H1 (cell line): Measurements from ENCODE around the gene LCE1F. TPM values are rescaled to one million over a fixed set of nuclear protein-coding genes. Genes with fewer than 3 reads are reported as not detected.

Experiments used
- CTCF ChIA-PET: fragments of 300-600 bp; sonication (Branson Sonifier 250); formaldehyde crosslinking; loops from one replicate; lab custom pipeline; 2021; ENCODE audit not compliant: partially characterized antibody; lab: Charles Lee
- POLR2A ChIA-PET: fragments of 300-600 bp; sonication (Branson Sonifier 250); formaldehyde crosslinking; loops from one replicate; lab custom pipeline; 2021; ENCODE audit warnings: inconsistent platforms; ENCODE audit not compliant: partially characterized antibody; lab: Charles Lee
- DNase-seq, 2 experiments: peaks; one replicate each; pipeline versions ENCODE4 v3.0.0 to v3.0.0-alpha.2; 2010 to 2022; ENCODE audit warnings: low spot score in 2 of 2, low read depth in 1 of 2, mixed read lengths in 1 of 2
- FAIRE-seq: peaks from 2 replicates; lab custom pipeline; 2011; peaks lifted over from hg19 to GRCh38; lab: Jason Lieb, UNC
- H2AFZ ChIP-seq: 2 replicates; pipeline ENCODE4 v1.8.1; 2012; ENCODE audit warnings: low read length, inconsistent platforms
- H2AK5ac ChIP-seq: 2 replicates; pipeline ENCODE4 v1.6.1; 2013; ENCODE audit warnings: low read depth, low read length
- H2BK120ac ChIP-seq: replicated peaks from 2 replicates; pipeline ENCODE3; 2013; ENCODE audit warnings: low read depth, low read length, inconsistent platforms
- H2BK12ac ChIP-seq: 2 replicates; pipeline ENCODE4 v1.6.1; 2013; ENCODE audit warnings: low read depth, low read length
- H2BK15ac ChIP-seq: 2 replicates; pipeline ENCODE4 v1.6.1; 2013; ENCODE audit warnings: low read length
- H2BK20ac ChIP-seq: 2 replicates; pipeline ENCODE4 v1.6.1; 2013; ENCODE audit warnings: low read length
- H2BK5ac ChIP-seq: 2 replicates; pipeline ENCODE4 v1.6.1; 2013; ENCODE audit warnings: low read depth, low read length
- H3K14ac ChIP-seq: 2 replicates; pipeline ENCODE4 v1.6.1; 2013; ENCODE audit warnings: inconsistent platforms; ENCODE audit not compliant: insufficient read length
- H3K18ac ChIP-seq: 2 replicates; pipeline ENCODE4 v1.6.1; 2013; ENCODE audit warnings: low read length; ENCODE audit errors: extremely low read depth
- H3K23ac ChIP-seq: 2 replicates; pipeline ENCODE4 v1.6.1; 2013; ENCODE audit warnings: inconsistent platforms; ENCODE audit not compliant: insufficient read length
- H3K23me2 ChIP-seq: 2 replicates; pipeline ENCODE4 v1.6.1; 2013; ENCODE audit warnings: low read depth, low read length
- H3K27ac ChIP-seq: 2 replicates; pipeline ENCODE4 v1.6.1; 2011; ENCODE audit warnings: low read depth, low read length, inconsistent platforms
- H3K27me3 ChIP-seq, 4 experiments: replicated peaks in 1 of 4; 1 replicate in 1 of 4; 2 replicates in 3 of 4; pipeline versions ENCODE4 v1.6.1 to v1.8.1; 2011 to 2013; ENCODE audit warnings: low read length in 3 of 4, mild to moderate bottlenecking in 3 of 4, inconsistent platforms in 2 of 4, mixed read lengths in 2 of 4, moderate library complexity in 1 of 4; ENCODE audit not compliant: control insufficient read depth in 3 of 4, insufficient read depth in 3 of 4; ENCODE audit errors: extremely low read depth in 1 of 4
- H3K36me3 ChIP-seq, 4 experiments: 2 replicates each; pipeline versions ENCODE4 v1.6.1 to v1.8.1; 2011 to 2013; ENCODE audit warnings: mild to moderate bottlenecking in 4 of 4, low read length in 3 of 4, moderate library complexity in 2 of 4, control low read depth in 1 of 4, inconsistent platforms in 1 of 4; ENCODE audit not compliant: insufficient read depth in 4 of 4, control insufficient read depth in 2 of 4
- H3K4ac ChIP-seq: replicated peaks from 2 replicates; pipeline ENCODE3; 2013; ENCODE audit warnings: low read length, low read depth, mixed read lengths, inconsistent platforms; ENCODE audit not compliant: insufficient read length
- H3K4me1 ChIP-seq, 4 experiments: replicated peaks in 1 of 4; 1 replicate in 1 of 4; 2 replicates in 3 of 4; pipeline versions ENCODE4 v1.6.1 to v1.8.1; 2011 to 2013; ENCODE audit warnings: low read length in 3 of 4, inconsistent platforms in 2 of 4, mixed read lengths in 1 of 4; ENCODE audit not compliant: insufficient read depth in 4 of 4, control insufficient read depth in 3 of 4
- H3K4me2 ChIP-seq, 2 experiments: 2 replicates each; pipeline versions ENCODE4 v1.6.1 to v1.8.1; 2011 to 2013; ENCODE audit warnings: low read depth in 2 of 2, low read length in 2 of 2, control low read depth in 1 of 2, inconsistent platforms in 1 of 2, mild to moderate bottlenecking in 1 of 2; ENCODE audit not compliant: insufficient read depth in 1 of 2
- H3K4me3 ChIP-seq, 4 experiments: fragments of 200-600, 300-600 bp in 1 of 4; sonication (generic), shearing (Covaris generic), sonication (Bioruptor Twin) in 1 of 4; 2 replicates each; pipeline versions ENCODE4 v1.5.1 to v1.8.1; 2011 to 2016; ENCODE audit warnings: low read length in 4 of 4, low read depth in 3 of 4, control low read depth in 2 of 4, inconsistent platforms in 2 of 4, mild to moderate bottlenecking in 2 of 4, mixed read lengths in 1 of 4, moderate library complexity in 1 of 4; ENCODE audit not compliant: insufficient read depth in 2 of 4; ENCODE audit errors: extremely low read depth in 1 of 4
- H3K56ac ChIP-seq: replicated peaks from 2 replicates; pipeline ENCODE3; 2013; ENCODE audit warnings: low read depth, mild to moderate bottlenecking, mixed read lengths, low read length, inconsistent platforms; ENCODE audit not compliant: insufficient read length
- H3K79me1 ChIP-seq: 2 replicates; pipeline ENCODE4 v1.6.1; 2013; ENCODE audit warnings: low read depth, low read length, control low read depth
- H3K79me2 ChIP-seq, 2 experiments: 2 replicates each; pipeline versions ENCODE4 v1.6.1 to v1.8.1; 2012 to 2013; ENCODE audit warnings: low read length in 2 of 2, mild to moderate bottlenecking in 2 of 2, inconsistent platforms in 1 of 2; ENCODE audit not compliant: insufficient read depth in 2 of 2, control insufficient read depth in 1 of 2
- H3K9ac ChIP-seq, 4 experiments: replicated peaks in 1 of 4; 1 replicate in 1 of 4; 2 replicates in 3 of 4; pipeline versions ENCODE4 v1.6.1 to v1.8.1; 2011 to 2013; ENCODE audit warnings: low read depth in 3 of 4, low read length in 3 of 4, control low read depth in 2 of 4, mild to moderate bottlenecking in 2 of 4, moderate library complexity in 2 of 4, inconsistent platforms in 1 of 4; ENCODE audit errors: extremely low read depth in 1 of 4
- H3K9me3 ChIP-seq, 2 experiments: 2 replicates each; pipeline versions ENCODE4 v1.6.1 to v1.8.1; 2012 to 2013; ENCODE audit warnings: mild to moderate bottlenecking in 2 of 2, moderate library complexity in 2 of 2, control low read depth in 1 of 2, inconsistent platforms in 1 of 2, low read depth in 1 of 2, low read length in 1 of 2, mixed read lengths in 1 of 2; ENCODE audit not compliant: insufficient read depth in 2 of 2
- H4K20me1 ChIP-seq, 2 experiments: replicated peaks in 1 of 2; 2 replicates each; pipeline versions ENCODE3 to v1.8.1; 2011 to 2013; ENCODE audit warnings: inconsistent platforms in 2 of 2, low read length in 2 of 2, mild to moderate bottlenecking in 1 of 2; ENCODE audit not compliant: insufficient read depth in 2 of 2, control insufficient read depth in 1 of 2
- H4K5ac ChIP-seq: 2 replicates; pipeline ENCODE4 v1.6.1; 2013; ENCODE audit warnings: low read length, low read depth, mixed read lengths, inconsistent platforms; ENCODE audit not compliant: insufficient read length
- H4K8ac ChIP-seq: 2 replicates; pipeline ENCODE4 v1.8.0; 2013; ENCODE audit warnings: mild to moderate bottlenecking, moderate library complexity, low read length, inconsistent platforms; ENCODE audit not compliant: insufficient read depth; ENCODE audit errors: extremely low read depth
- H4K91ac ChIP-seq: replicated peaks from 2 replicates; pipeline ENCODE3; 2013; ENCODE audit warnings: low read length, mixed read lengths, inconsistent platforms; ENCODE audit not compliant: insufficient read length
- HDAC2 ChIP-seq, 2 experiments: fragments of 300-600 bp in 1 of 2; sonication (generic) in 1 of 2; IDR thresholded peaks; 2 replicates each; pipeline ENCODE4 v1.6.1; 2011 to 2012; ENCODE audit warnings: low read depth in 2 of 2, low read length in 2 of 2, mild to moderate bottlenecking in 2 of 2, moderate library complexity in 2 of 2, borderline replicate concordance in 1 of 2, inconsistent platforms in 1 of 2
- RAD21 ChIP-seq, 2 experiments: IDR thresholded peaks in 1 of 2; conservative IDR thresholded peaks in 1 of 2; 2 replicates each; pipeline ENCODE4 v1.6.1; 2011; ENCODE audit warnings: low read depth in 2 of 2, low read length in 2 of 2, improper control_type of control experiment in 1 of 2, inconsistent platforms in 1 of 2, mild to moderate bottlenecking in 1 of 2, moderate library complexity in 1 of 2
- WGBS, 2 experiments: shearing (Covaris generic) in 1 of 2; methylation state at CpG; one replicate each; pipeline versions ENCODE4 v1.1.6 to v1.1.7; 2013 to 2015; ENCODE audit warnings: low lambda C conversion rate in 2 of 2, mixed read lengths in 2 of 2, inconsistent platforms in 1 of 2, low coverage in 1 of 2, missing lambda C conversion rate in 1 of 2; ENCODE audit not compliant: insufficient replicate concordance in 2 of 2, insufficient coverage in 1 of 2, insufficient read length in 1 of 2; ENCODE audit errors: extremely low coverage in 1 of 2, missing lambda C conversion rate in 1 of 2; 5-methylcytosine and 5-hydroxymethylcytosine counted together
- polyA plus RNA-seq, 7 experiments: library from polyadenylated mRNA; depleted of rRNA in 3 of 7; stranded (reverse) in 5 of 7; unstranded in 2 of 7; fragments of >200 nt in 5 of 7; fragments of 200-250 nt in 2 of 7; gene quantifications; 1 replicate in 5 of 7; 2 replicates in 1 of 7; 4 replicates in 1 of 7; pipeline versions ENCODE4 v1.2.1 to v1.2.3, GENCODE V29; 2011 to 2013; ENCODE audit warnings: missing spikeins in 2 of 7, mixed read lengths in 2 of 7
- total RNA-seq: library from RNA; stranded (reverse); fragmentation: NEBNext Ultra II Directional; extraction: Animal tissue kit (Norgen Biotek cat#: 25700); gene quantifications from 2 replicates; pipeline ENCODE4 v1.2.1, GENCODE V29; 2021

Gene LCE1F
- total and polyA plus RNA-seq, 2 of the 8 experiments (the other 6 are each of a cell fraction or from before 2014, with no cell fraction given): not detected

GRCh38 chr1:152735648-152736047 is 39.3 kb upstream of the LCE1F start:
- no peak overlapping the region for H4K91ac ChIP-seq
- POLR2A ChIA-PET: no interaction called here
- no peak overlapping the region for H3K23ac ChIP-seq
- H3K4ac ChIP-seq: no peak overlapping the region
- H3K56ac ChIP-seq: no peak overlapping the region
- H3K4me1 ChIP-seq: no peaks in the 10 kb centered on the region
- TF ChIP-seq RAD21 (IDR thresholded peaks at IDR 0.05 in 1 of 2, conservative IDR thresholded peaks at IDR 0.05 in 1 of 2; ENCODE audit: low read depth in 2 of 2, low read length in 2 of 2) (0 out of 4 replicates have a peak, but pooled peaks of 1 of the 2 experiments have one; percentile 2), HDAC2 (IDR thresholded peaks at IDR 0.05; ENCODE audit: borderline replicate concordance in 1 of 2, low read depth in 2 of 2, low read length in 2 of 2) (no peak)
- H2AK5ac ChIP-seq: no peak overlapping the region
- H4K5ac ChIP-seq: no peak overlapping the region
- H3K4me2 ChIP-seq: no peak overlapping the region
- H3K9ac ChIP-seq: no peak overlapping the region
- no peaks in the 10 kb centered on the region for H4K20me1 ChIP-seq
- H2BK15ac ChIP-seq: no peak overlapping the region
- no peak overlapping the region for H3K4me3 ChIP-seq
- no peak overlapping the region for H3K27ac ChIP-seq
- no peak overlapping the region for H2AFZ ChIP-seq
- no peaks in the 10 kb centered on the region for H3K23me2 ChIP-seq
- peaks cover 65 to 81% of the 10 kb centered on the region in 2 experiments for H3K9me3 ChIP-seq
- no peak overlapping the region for H2BK120ac ChIP-seq
- no peak overlapping the region for H3K14ac ChIP-seq
- FAIRE-seq (no peak), DNase-seq (no peak)
- H2BK12ac ChIP-seq: no peak overlapping the region
- H2BK20ac ChIP-seq: no peak overlapping the region
- H3K79me2 ChIP-seq: no peaks in the 10 kb centered on the region
- 44% methylated on average over 1 of the region's 1 CpG; no CpG with 5 or more reads in 1 of the 2 experiments for WGBS, 2 experiments
- no peaks in the 10 kb centered on the region for H3K79me1 ChIP-seq
- CTCF ChIA-PET: interaction anchor here (0.6 kb wide), 1 partner anchor 729 kb away, joined by 3 read pairs; no protein-coding TSS in a partner anchor
- no peaks in the 10 kb centered on the region for H3K27me3 ChIP-seq
- H2BK5ac ChIP-seq: no peak overlapping the region
- no peak overlapping the region for H4K8ac ChIP-seq
- no peak overlapping the region for H3K18ac ChIP-seq
- no peaks in the 10 kb centered on the region for H3K36me3 ChIP-seq
